ENCODE data around the gene C22orf39. TPM values are rescaled to one million over a fixed set of nuclear protein-coding genes. Genes with fewer than 3 reads are reported as not detected.
"Not testable (repeated sequence)": the region's sequence is repeated elsewhere in the genome, so short reads cannot be mapped to it uniquely, and the experiment has no call there.

The C22orf39 gene
- total RNA-seq, 2 experiments from 2014 or later = 42.2 to 47.4 TPM

GRCh38 chr22:19455585-19456370 lies 8.3 kb upstream of the C22orf39 start:
- H3K27ac Mint-ChIP-seq = no peak overlapping the region
- DNase-seq (no peak), ATAC-seq (ENCODE audit: low read depth) (no peak)
- POLR2A ChIA-PET = no interaction called here
- H3K36me3 Mint-ChIP-seq = peaks cover 7% of the 10 kb centered on the region
- no peaks in the 10 kb centered on the region for H3K9me3 Mint-ChIP-seq
- H3K4me3 Mint-ChIP-seq = no peak overlapping the region
- no peaks in the 10 kb centered on the region for H3K27me3 Mint-ChIP-seq
- peaks cover 6% of the 10 kb centered on the region for H3K4me1 Mint-ChIP-seq

- Mint-ChIP-seq H3K27me3 (no peaks in the 10 kb centered on the region), H3K9me3 (no peaks in the 10 kb centered on the region), H3K4me3 (no peak overlapping the region), H3K4me1 (peaks cover 6% of the 10 kb centered on the region), H3K36me3 (peaks cover 5% of the 10 kb centered on the region), H3K27ac (no peak overlapping the region)
- no peak for ATAC-seq (ENCODE audit: low read depth)
- POLR2A ChIA-PET = no interaction called here
- no peak for DNase-seq
These were observed 7.5 kb upstream of the C22orf39 start for GRCh38 chr22:19455033-19455432.

GRCh38 chr22:19454156-19454555 lies 6.6 kb upstream of the C22orf39 start:
- no peak for ATAC-seq (ENCODE audit: low read depth)
- DNase-seq = no peak
- Mint-ChIP-seq H3K27ac (no peak overlapping the region), H3K4me3 (no peak overlapping the region), H3K27me3 (no peaks in the 10 kb centered on the region), H3K36me3 (peaks cover 5% of the 10 kb centered on the region), H3K9me3 (no peaks in the 10 kb centered on the region), H3K4me1 (peaks cover 6% of the 10 kb centered on the region)
- POLR2A ChIA-PET = no interaction called here

GRCh38 chr22:19453718-19454117 lies 6.2 kb upstream of the C22orf39 start:
- ATAC-seq (ENCODE audit: low read depth) = no peak
- peaks cover 8% of the 10 kb centered on the region for H3K4me1 Mint-ChIP-seq
- no peak overlapping the region for H3K27ac Mint-ChIP-seq
- no peak overlapping the region for H3K4me3 Mint-ChIP-seq
- DNase-seq = no peak
- POLR2A ChIA-PET = no interaction called here
- peaks cover 5% of the 10 kb centered on the region for H3K36me3 Mint-ChIP-seq
- no peaks in the 10 kb centered on the region for H3K9me3 Mint-ChIP-seq
- no peaks in the 10 kb centered on the region for H3K27me3 Mint-ChIP-seq

GRCh38 chr22:19451570-19451969 lies 4.1 kb upstream of the C22orf39 start:
- no peak for ATAC-seq (ENCODE audit: low read depth)
- Mint-ChIP-seq H3K27ac (no peak overlapping the region), H3K27me3 (no peaks in the 10 kb centered on the region), H3K4me3 (no peak overlapping the region), H3K4me1 (peaks cover 17% of the 10 kb centered on the region), H3K9me3 (no peaks in the 10 kb centered on the region), H3K36me3 (peaks cover 5% of the 10 kb centered on the region)
- POLR2A ChIA-PET = no interaction called here
- DNase-seq = no peak

- Mint-ChIP-seq H3K4me3 (no peak overlapping the region), H3K27ac (no peak overlapping the region), H3K36me3 (peaks cover 4% of the 10 kb centered on the region), H3K9me3 (no peaks in the 10 kb centered on the region), H3K4me1 (peaks cover 19% of the 10 kb centered on the region), H3K27me3 (no peaks in the 10 kb centered on the region)
- POLR2A ChIA-PET = interaction anchor here (1.1 kb wide), 1 partner anchor 19 kb away, joined by 4 read pairs; the partner anchor contains the start of gene HIRA
- no peak for ATAC-seq (ENCODE audit: low read depth)
- DNase-seq = no peak
These were observed 3.1 kb upstream of the C22orf39 start for GRCh38 chr22:19450363-19451175.

GRCh38 chr22:19449422-19449767 lies 1.9 kb upstream of the C22orf39 start:
- no peak overlapping the region for H3K27ac Mint-ChIP-seq
- ATAC-seq (ENCODE audit: low read depth) = no peak
- no peak for DNase-seq
- H3K27me3 Mint-ChIP-seq = no peaks in the 10 kb centered on the region
- H3K4me1 Mint-ChIP-seq = peaks cover 27% of the 10 kb centered on the region
- POLR2A ChIA-PET = no interaction called here
- H3K4me3 Mint-ChIP-seq = no peak overlapping the region
- H3K36me3 Mint-ChIP-seq = peaks cover 8% of the 10 kb centered on the region
- H3K9me3 Mint-ChIP-seq = no peaks in the 10 kb centered on the region

- POLR2A ChIA-PET = interaction anchor here (2.4 to 5.0 kb wide), 2 partner anchors 15 to 31 kb away, joined by 7 to 70 read pairs; partner anchors contain the start of genes CDC45, HIRA, MRPL40 and UFD1
- H3K4me3 Mint-ChIP-seq = peak overlapping the region; percentile 97
- H3K4me1 Mint-ChIP-seq = peaks cover 29% of the 10 kb centered on the region
- no peak for DNase-seq
- H3K9me3 Mint-ChIP-seq = no peaks in the 10 kb centered on the region
- no peak for ATAC-seq (ENCODE audit: low read depth)
- H3K27me3 Mint-ChIP-seq = no peaks in the 10 kb centered on the region
- H3K27ac Mint-ChIP-seq = peak overlapping the region; percentile 97
- H3K36me3 Mint-ChIP-seq = peaks cover 9% of the 10 kb centered on the region
These were observed 1.4 kb upstream of the C22orf39 start for GRCh38 chr22:19448739-19449421.

- peaks cover 11% of the 10 kb centered on the region for H3K36me3 Mint-ChIP-seq
- H3K9me3 Mint-ChIP-seq = no peaks in the 10 kb centered on the region
- H3K27me3 Mint-ChIP-seq = no peaks in the 10 kb centered on the region
- peaks cover 31% of the 10 kb centered on the region for H3K4me1 Mint-ChIP-seq
- H3K27ac Mint-ChIP-seq = peak overlapping the region; percentile 97
- POLR2A ChIA-PET = interaction anchor here (1.0 to 5.0 kb wide), 5 partner anchors 14 to 304 kb away, joined by 3 to 70 read pairs (median 4); partner anchors contain the start of genes CDC45, ESS2, HIRA and MRPL40
- H3K4me3 Mint-ChIP-seq = peak overlapping the region; percentile 97
- DNase-seq (no peak), ATAC-seq (ENCODE audit: low read depth) (peak; percentile 25)
These were observed 631 bp upstream of the C22orf39 start for GRCh38 chr22:19448076-19448607.

- peak overlapping the region; percentile 97 for H3K4me3 Mint-ChIP-seq
- ATAC-seq (ENCODE audit: low read depth) (no peak), DNase-seq (no peak)
- POLR2A ChIA-PET = interaction anchor here (0.6 to 5.0 kb wide), 7 partner anchors 13 to 302 kb away, joined by 3 to 70 read pairs (median 3); partner anchors contain the start of genes CDC45, CLTCL1, ESS2 and HIRA
- H3K27ac Mint-ChIP-seq = peak overlapping the region; percentile 75
- H3K27me3 Mint-ChIP-seq = no peaks in the 10 kb centered on the region
- no peaks in the 10 kb centered on the region for H3K9me3 Mint-ChIP-seq
- H3K36me3 Mint-ChIP-seq = peaks cover 14% of the 10 kb centered on the region
- H3K4me1 Mint-ChIP-seq = peaks cover 33% of the 10 kb centered on the region
These were observed 745 bp downstream of the C22orf39 start for GRCh38 chr22:19446603-19447329.

GRCh38 chr22:19445279-19445982 lies 2.1 kb downstream of the C22orf39 start:
- peaks cover 14% of the 10 kb centered on the region for H3K36me3 Mint-ChIP-seq
- peaks cover 31% of the 10 kb centered on the region for H3K4me1 Mint-ChIP-seq
- POLR2A ChIA-PET = interaction anchor here (0.7 to 5.0 kb wide), 2 partner anchors 12 to 34 kb away, joined by 3 to 70 read pairs; partner anchors contain the start of genes CDC45, HIRA and MRPL40
- not testable (repeated sequence) for H3K9me3 Mint-ChIP-seq; H3K27me3 Mint-ChIP-seq; ATAC-seq (ENCODE audit: low read depth); H3K27ac Mint-ChIP-seq; DNase-seq
- peak overlapping the region; percentile 13 for H3K4me3 Mint-ChIP-seq

All from activated naive CD8-positive, alpha-beta T cell treated with anti-CD3 and anti-CD28 coated beads, Interleukin-2, amount 10 ng/mL, durations not matched to agents 7 days and 5 days (primary cell).